Kidney (tissue), 14 donors: ENCODE results near the gene ZNF37A. TPM values are rescaled to one million over a fixed set of nuclear protein-coding genes. Genes with fewer than 3 reads are reported as not detected.
"Not testable (repeated sequence)": the region's sequence is repeated elsewhere in the genome, so short reads cannot be mapped to it uniquely, and the experiment has no call there.

ENCODE experiments used
- DNase-seq, 5 donors: peaks; one replicate each; pipeline ENCODE4 v3.0.0-alpha.2; 2013 to 2020
- FAIRE-seq: peaks from 2 replicates; lab custom pipeline; 2012; peaks lifted over from hg19 to GRCh38; lab: Jason Lieb, UNC
- H3K27ac ChIP-seq, 2 donors: one replicate each; pipeline ENCODE4 v1.7.0; 2013; ENCODE audit warnings: low read depth in 2 of 2, low read length in 2 of 2, inconsistent platforms in 1 of 2
- H3K27me3 ChIP-seq: one replicate; pipeline ENCODE4 v1.7.1; 2013; ENCODE audit warnings: low read length, inconsistent platforms; ENCODE audit not compliant: control insufficient read depth, insufficient read depth
- H3K36me3 ChIP-seq, 3 donors: one replicate each; pipeline versions ENCODE4 v1.7.0 to v1.7.1; 2013; ENCODE audit warnings: low read length in 3 of 3, control low read depth in 1 of 3, inconsistent platforms in 1 of 3; ENCODE audit not compliant: insufficient read depth in 3 of 3, control insufficient read depth in 2 of 3
- H3K4me1 ChIP-seq, 3 donors: one replicate each; pipeline versions ENCODE4 v1.7.0 to v1.7.1; 2013; ENCODE audit warnings: low read length in 3 of 3, inconsistent platforms in 1 of 3, low read depth in 1 of 3; ENCODE audit not compliant: control insufficient read depth in 2 of 3, insufficient read depth in 2 of 3
- H3K4me3 ChIP-seq, 3 donors: one replicate each; pipeline versions ENCODE4 v1.7.0 to v1.8.1; 2013; ENCODE audit warnings: low read length in 3 of 3, control low read depth in 1 of 3, inconsistent platforms in 1 of 3
- H3K9ac ChIP-seq, 3 donors: one replicate each; pipeline versions ENCODE4 v1.7.0 to v1.7.1; 2013; ENCODE audit warnings: low read length in 3 of 3, control low read depth in 1 of 3, inconsistent platforms in 1 of 3
- H3K9me3 ChIP-seq, 3 donors: one replicate each; pipeline versions ENCODE4 v1.7.0 to v1.7.1; 2013; ENCODE audit warnings: low read length in 3 of 3, control low read depth in 1 of 3, inconsistent platforms in 1 of 3; ENCODE audit not compliant: control insufficient read depth in 2 of 3, insufficient read depth in 1 of 3
- intact Hi-C: fragments of 100-400 bp; cut with DNase I; formaldehyde crosslinking; loops from one replicate; pipeline ENCODE4 v1.11.1; 2022
- polyA plus RNA-seq: library from polyadenylated mRNA; stranded (reverse); fragments of 350-450 nt; fragmentation: Illumina TruSeq; extraction: RNeasy Lipid Tissue Mini Kit (QIAGEN cat#74804); gene quantifications from one replicate; pipeline ENCODE4 v1.2.3, GENCODE V29; 2014; ENCODE audit warnings: low read depth, low replicate concordance; ENCODE audit not compliant: insufficient read depth
- total RNA-seq: library from RNA; stranded (reverse); fragmentation: NEBNext Ultra II Directional; extraction: Animal tissue kit (Norgen Biotek cat#: 25700); gene quantifications from one replicate; pipeline ENCODE4 v1.2.1, GENCODE V29; 2021
- TF ChIP-seq, protein P1 (sequence below): IDR thresholded peaks from 3 replicates; pipeline ENCODE4 v1.5.1; 2012; ENCODE audit warnings: mild to moderate bottlenecking, moderate library complexity, borderline replicate concordance; ENCODE audit not compliant: insufficient read depth; ENCODE audit errors: extremely low read depth
- donor health status: control.
- donor health status: control.
- donor health status: control.
- donor health status: control.
- donor health status: control.
- donor health status: DM: yes; HTN: yes; CAD: no.
- donor health status: Normal renal cell carcinoma (clear cell type).

Gene ZNF37A
- total and polyA plus RNA-seq, 2 donors from 2014 or later, result 4.0 to 18.8 TPM

DNA sequence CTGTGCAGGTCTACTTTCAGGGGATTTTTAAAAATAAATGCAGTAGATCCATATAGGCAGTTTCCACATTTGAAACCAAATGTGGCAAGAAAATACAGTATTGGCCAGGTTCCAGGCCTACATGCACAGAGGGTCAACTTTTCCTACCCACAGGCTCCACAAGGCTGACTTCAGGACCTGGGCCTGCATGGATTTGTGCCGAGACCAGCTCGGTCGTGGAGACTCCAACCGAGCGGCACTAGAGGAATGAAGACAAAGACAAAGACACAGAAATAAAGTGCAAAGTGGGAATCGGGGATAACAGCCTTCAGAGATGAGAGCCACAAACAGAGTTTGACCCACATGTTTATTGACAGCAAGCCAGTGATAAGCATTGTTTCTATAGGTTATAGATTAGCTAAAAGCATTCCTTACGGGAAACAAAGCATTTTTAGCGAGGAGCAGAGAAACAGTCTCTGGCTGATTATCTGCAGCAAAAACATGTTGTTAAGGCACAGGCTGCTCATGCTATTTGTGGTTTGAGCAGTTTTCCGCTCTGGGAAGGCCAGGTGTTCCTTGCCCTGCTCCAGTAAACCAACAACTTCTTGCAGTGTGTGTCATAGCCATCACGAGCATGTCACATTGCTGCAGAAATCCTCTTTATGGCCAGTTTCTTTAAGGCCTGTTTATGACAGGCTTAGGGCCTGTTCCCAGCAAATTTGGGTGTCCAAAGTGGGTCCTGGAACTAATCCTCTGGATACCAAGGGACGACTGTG, 52.6 kb downstream of the ZNF37A start:
- intact Hi-C loops, result no loop called here
- DNase-seq (no peak), FAIRE-seq (no peak)
- no peak overlapping the region for H3K27ac ChIP-seq
- no peak overlapping the region for H3K9ac ChIP-seq
- H3K4me3 ChIP-seq, result no peak overlapping the region
- H3K27me3 ChIP-seq, result no peaks in the 10 kb centered on the region
- TF ChIP-seq, protein P1, sequence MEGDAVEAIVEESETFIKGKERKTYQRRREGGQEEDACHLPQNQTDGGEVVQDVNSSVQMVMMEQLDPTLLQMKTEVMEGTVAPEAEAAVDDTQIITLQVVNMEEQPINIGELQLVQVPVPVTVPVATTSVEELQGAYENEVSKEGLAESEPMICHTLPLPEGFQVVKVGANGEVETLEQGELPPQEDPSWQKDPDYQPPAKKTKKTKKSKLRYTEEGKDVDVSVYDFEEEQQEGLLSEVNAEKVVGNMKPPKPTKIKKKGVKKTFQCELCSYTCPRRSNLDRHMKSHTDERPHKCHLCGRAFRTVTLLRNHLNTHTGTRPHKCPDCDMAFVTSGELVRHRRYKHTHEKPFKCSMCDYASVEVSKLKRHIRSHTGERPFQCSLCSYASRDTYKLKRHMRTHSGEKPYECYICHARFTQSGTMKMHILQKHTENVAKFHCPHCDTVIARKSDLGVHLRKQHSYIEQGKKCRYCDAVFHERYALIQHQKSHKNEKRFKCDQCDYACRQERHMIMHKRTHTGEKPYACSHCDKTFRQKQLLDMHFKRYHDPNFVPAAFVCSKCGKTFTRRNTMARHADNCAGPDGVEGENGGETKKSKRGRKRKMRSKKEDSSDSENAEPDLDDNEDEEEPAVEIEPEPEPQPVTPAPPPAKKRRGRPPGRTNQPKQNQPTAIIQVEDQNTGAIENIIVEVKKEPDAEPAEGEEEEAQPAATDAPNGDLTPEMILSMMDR, result no peak
- no peaks in the 10 kb centered on the region for H3K4me1 ChIP-seq
- H3K9me3 ChIP-seq, result peaks cover 0 to 8% (median 0%) of the 10 kb centered on the region in 3 donors
- H3K36me3 ChIP-seq, result no peaks in the 10 kb centered on the region

DNA sequence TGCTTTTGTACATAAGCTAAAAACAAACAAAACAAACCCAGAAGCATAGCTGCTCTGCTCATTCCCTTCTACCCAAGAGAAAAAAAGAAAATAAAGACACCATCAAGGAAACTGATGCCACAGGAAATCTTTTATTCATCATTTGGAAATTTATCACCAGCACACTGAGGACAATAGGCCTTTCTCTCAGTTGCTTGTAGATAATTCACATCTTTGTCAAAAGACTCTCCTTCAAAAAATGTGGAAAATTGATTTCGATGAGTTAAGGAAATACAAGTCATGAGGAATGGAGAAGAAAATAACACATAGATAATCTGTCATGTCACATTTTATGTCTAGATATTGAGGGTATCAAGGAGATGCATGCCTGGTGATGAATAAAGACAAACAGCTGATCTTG, 53.5 kb downstream of the ZNF37A start:
- peaks cover 0 to 8% (median 0%) of the 10 kb centered on the region in 3 donors for H3K9me3 ChIP-seq
- H3K27me3 ChIP-seq, result no peaks in the 10 kb centered on the region
- no peaks in the 10 kb centered on the region for H3K4me1 ChIP-seq
- no peak overlapping the region for H3K9ac ChIP-seq
- TF ChIP-seq, protein P1, result no peak
- H3K4me3 ChIP-seq, result no peak overlapping the region
- DNase-seq (no peak), FAIRE-seq (no peak)
- no peaks in the 10 kb centered on the region for H3K36me3 ChIP-seq
- no peak overlapping the region for H3K27ac ChIP-seq
- intact Hi-C loops, result no loop called here

DNA sequence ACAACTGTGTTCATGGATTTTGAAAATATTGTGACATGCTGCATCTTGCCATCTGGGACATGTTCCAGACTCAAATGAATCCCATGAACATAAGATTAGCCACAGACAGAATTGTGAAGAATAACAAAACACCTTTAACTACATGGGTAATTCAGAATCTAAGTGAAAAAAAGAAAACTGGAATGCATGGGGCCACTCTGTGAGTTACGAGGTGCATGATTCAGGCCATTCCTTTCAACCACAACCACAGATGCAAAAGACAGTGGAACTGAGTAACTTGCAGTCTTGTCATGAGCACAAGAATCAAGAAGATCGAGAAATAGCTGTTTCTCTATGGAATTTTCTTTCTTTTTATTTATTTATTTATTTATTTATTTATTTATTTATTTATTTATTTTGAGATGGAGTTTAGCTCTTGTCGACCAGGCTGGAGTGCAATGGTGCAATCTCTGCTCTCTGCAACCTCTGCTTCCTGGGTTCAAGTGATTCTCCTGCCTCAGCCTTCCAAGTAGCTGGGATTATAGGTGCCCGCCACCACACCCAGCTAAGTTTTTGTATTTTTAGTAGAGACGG, 56.8 kb downstream of the ZNF37A start:
- H3K27ac ChIP-seq, H3K9me3 ChIP-seq, DNase-seq, FAIRE-seq, H3K36me3 ChIP-seq, H3K27me3 ChIP-seq, H3K4me3 ChIP-seq, intact Hi-C loops, H3K4me1 ChIP-seq, H3K9ac ChIP-seq: not testable (repeated sequence)

DNA sequence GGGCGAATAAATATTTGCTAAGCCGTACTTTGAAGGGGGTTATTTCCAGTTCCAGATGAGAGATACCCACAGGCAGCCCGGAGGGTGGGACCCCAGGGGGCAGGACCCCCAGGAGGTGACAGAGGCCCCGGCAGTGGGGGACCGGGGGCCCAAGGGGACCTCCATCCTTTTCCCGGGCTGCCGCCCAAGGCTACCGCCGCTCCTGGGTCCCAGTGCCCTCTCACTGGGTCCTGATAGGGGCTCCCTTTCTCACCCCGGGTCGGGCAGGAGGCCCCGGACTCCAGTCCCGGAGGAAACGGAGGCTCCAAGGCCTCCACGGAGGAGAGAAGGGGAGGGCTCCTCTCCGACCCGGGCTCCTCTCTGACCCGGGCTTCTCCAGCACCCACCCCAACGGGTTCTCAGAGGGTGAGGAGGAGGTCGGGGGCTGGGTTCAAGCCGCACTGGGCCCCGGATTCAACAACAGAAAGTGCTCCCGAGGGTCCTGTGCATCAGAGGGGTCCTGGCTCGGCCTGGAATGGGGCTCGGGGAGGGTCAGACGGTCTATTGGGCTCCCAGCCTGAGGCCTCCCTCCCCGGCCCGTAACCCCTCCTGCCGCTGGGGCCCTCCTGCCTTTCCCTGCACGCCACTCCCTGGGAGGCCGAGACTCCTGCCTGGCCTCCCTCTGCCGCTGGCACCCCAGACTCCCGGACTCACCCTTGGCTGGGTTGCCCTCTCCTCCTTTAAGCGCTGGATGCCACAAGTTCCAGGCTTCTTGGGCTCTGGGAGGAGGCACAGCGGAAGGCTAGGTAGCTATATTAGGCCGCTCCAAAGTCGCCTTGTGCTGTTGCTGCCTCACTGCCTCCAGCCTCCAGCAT, 62.5 kb downstream of the ZNF37A start:
- Histone ChIP-seq H3K27me3 (no peaks in the 10 kb centered on the region), H3K27ac (no peak overlapping the region), H3K4me1 (no peaks in the 10 kb centered on the region), H3K9ac (no peak overlapping the region), H3K36me3 (no peaks in the 10 kb centered on the region), H3K4me3 (no peak overlapping the region), H3K9me3 (peaks cover 0 to 12% (median 4%) of the 10 kb centered on the region in 3 donors)
- FAIRE-seq, result no peak
- TF ChIP-seq, protein P1, result no peak
- no peak for DNase-seq
- intact Hi-C loops, result no loop called here
